SK-N-SH (cell line): ENCODE data around the gene HDLBP. TPM values are rescaled to one million over a fixed set of nuclear protein-coding genes. Genes with fewer than 3 reads are reported as not detected.

ENCODE experiments used
- CTCF ChIA-PET: fragments of 300-600, 350-600 bp; formaldehyde crosslinking; extraction: SDS; loops from one replicate; lab custom pipeline; 2021; lab: Yijun Ruan, JAX
- POLR2A ChIA-PET: fragments of 350-600 bp; sonication (Branson Sonifier 250); formaldehyde crosslinking; extraction: SDS; loops from one replicate; lab custom pipeline; 2020; ENCODE audit warnings: antibody characterized with exemption, inconsistent platforms; lab: Yijun Ruan, JAX
- DNase-seq: peaks from one replicate; pipeline ENCODE4 v3.0.0; 2012
- H2AFZ ChIP-seq: fragments of 200-600 bp; sonication (generic); 2 replicates; pipeline ENCODE4 v1.8.1; 2016; ENCODE audit warnings: antibody characterized with exemption, mild to moderate bottlenecking, low read depth
- H3F3A ChIP-seq: fragments of 200-600 bp; sonication (generic); replicated peaks from 2 replicates; pipeline ENCODE3; 2016; ENCODE audit warnings: antibody characterized with exemption, mild to moderate bottlenecking; ENCODE audit not compliant: insufficient read depth
- H3K27ac ChIP-seq, 2 experiments: fragments of 200-500 bp in 1 of 2; fragments of 200-600 bp in 1 of 2; sonication (Bioruptor generic) in 1 of 2; sonication (generic), shearing (Covaris generic) in 1 of 2; 2 replicates each; pipeline versions ENCODE4 v1.5.1 to v1.6.1; 2014 to 2016; ENCODE audit warnings: low read depth in 2 of 2, inconsistent platforms in 1 of 2, low read length in 1 of 2, mild to moderate bottlenecking in 1 of 2, mixed read lengths in 1 of 2
- H3K27me3 ChIP-seq: fragments of 200-600 bp; sonication (generic), shearing (Covaris generic); 2 replicates; pipeline ENCODE4 v1.6.1; 2016; ENCODE audit warnings: mixed run types; ENCODE audit not compliant: insufficient read depth
- H3K36me3 ChIP-seq, 2 experiments: fragments of 200-500 bp in 1 of 2; fragments of 200-600 bp in 1 of 2; sonication (Bioruptor generic) in 1 of 2; sonication (generic) in 1 of 2; replicated peaks in 1 of 2; 2 replicates each; pipeline versions ENCODE3 to v1.5.1; 2014 to 2016; ENCODE audit warnings: low read length in 1 of 2, mild to moderate bottlenecking in 1 of 2; ENCODE audit not compliant: insufficient read depth in 2 of 2, control insufficient read depth in 1 of 2
- H3K4me1 ChIP-seq, 2 experiments: fragments of 200-500 bp in 1 of 2; fragments of 200-600 bp in 1 of 2; sonication (Bioruptor generic) in 1 of 2; sonication (generic), shearing (Covaris generic) in 1 of 2; 2 replicates each; pipeline versions ENCODE4 v1.5.1 to v1.6.1; 2014 to 2016; ENCODE audit warnings: low read depth in 1 of 2, low read length in 1 of 2, mixed run types in 1 of 2; ENCODE audit not compliant: insufficient read depth in 2 of 2, control insufficient read depth in 1 of 2
- H3K4me2 ChIP-seq: fragments of 200-600 bp; sonication (generic), shearing (Covaris generic); 2 replicates; pipeline ENCODE4 v1.6.1; 2017; ENCODE audit warnings: mixed run types
- H3K4me3 ChIP-seq, 2 experiments: fragments of 200-500 bp in 1 of 2; fragments of 200-600 bp in 1 of 2; sonication (Bioruptor generic) in 1 of 2; sonication (generic), shearing (Covaris generic) in 1 of 2; 2 replicates each; pipeline versions ENCODE4 v1.5.1 to v1.8.1; 2014 to 2016; ENCODE audit warnings: low read depth in 2 of 2, inconsistent platforms in 1 of 2, low read length in 1 of 2, mild to moderate bottlenecking in 1 of 2, mixed read lengths in 1 of 2, moderate library complexity in 1 of 2
- H3K79me2 ChIP-seq: fragments of 200-600 bp; sonication (generic); 2 replicates; pipeline ENCODE4 v1.8.1; 2017; ENCODE audit warnings: mild to moderate bottlenecking; ENCODE audit not compliant: insufficient read depth
- H3K9ac ChIP-seq: fragments of 200-600 bp; sonication (generic); 2 replicates; pipeline ENCODE4 v1.6.1; 2017; ENCODE audit warnings: mixed run types
- H3K9me2 ChIP-seq: fragments of 200-600 bp; sonication (generic); 2 replicates; pipeline ENCODE4 v1.6.1; 2017; ENCODE audit warnings: mixed run types
- H3K9me3 ChIP-seq: fragments of 200-600 bp; sonication (generic); 2 replicates; pipeline ENCODE4 v1.6.1; 2017; ENCODE audit warnings: mixed run types, mild to moderate bottlenecking, moderate library complexity
- H4K20me1 ChIP-seq: fragments of 200-600 bp; sonication (generic); 2 replicates; pipeline ENCODE4 v1.6.1; 2017; ENCODE audit warnings: mild to moderate bottlenecking, mixed run types; ENCODE audit not compliant: insufficient read depth
- ELF1 ChIP-seq: IDR thresholded peaks from 2 replicates; pipeline ENCODE4 v1.4.0; 2012
- EZH2phosphoT487 ChIP-seq: fragments of 200-600 bp; sonication (generic); IDR thresholded peaks from 2 replicates; pipeline ENCODE4 v1.6.1; 2017; ENCODE audit warnings: low read depth, mixed run types, mild to moderate bottlenecking, antibody characterized with exemption, moderate library complexity, borderline replicate concordance
- FOXM1 ChIP-seq: IDR thresholded peaks from 2 replicates; pipeline ENCODE4 v1.4.0; 2012; ENCODE audit warnings: low read depth, mild to moderate bottlenecking
- GABPA ChIP-seq: IDR thresholded peaks from 2 replicates; pipeline ENCODE4 v1.4.0; 2012; ENCODE audit warnings: low read depth, mild to moderate bottlenecking
- JUND ChIP-seq: IDR thresholded peaks from 2 replicates; pipeline ENCODE4 v1.4.0; 2012
- MEF2A ChIP-seq: IDR thresholded peaks from 2 replicates; pipeline ENCODE4 v1.4.0; 2012; ENCODE audit warnings: low read depth, borderline replicate concordance
- NRF1 ChIP-seq: IDR thresholded peaks from 2 replicates; pipeline ENCODE4 v1.6.1; 2012; ENCODE audit warnings: low read depth, mild to moderate bottlenecking, low read length
- POLR2AphosphoS5 ChIP-seq: IDR thresholded peaks from 2 replicates; pipeline ENCODE4 v1.6.1; 2012; ENCODE audit warnings: low read depth, low read length
- RCOR1 ChIP-seq: fragments of 150-350 bp; IDR thresholded peaks from 2 replicates; pipeline ENCODE4 v1.6.1; 2017; ENCODE audit warnings: antibody characterized with exemption, low read length
- REST ChIP-seq: IDR thresholded peaks from 2 replicates; pipeline ENCODE4 v1.6.1; 2012; ENCODE audit warnings: mild to moderate bottlenecking, low read depth, low read length, moderate library complexity
- RFX5 ChIP-seq: IDR thresholded peaks from 2 replicates; pipeline ENCODE4 v1.6.1; 2012; ENCODE audit warnings: mild to moderate bottlenecking, improper control_type of control experiment, low read length
- RXRA ChIP-seq: IDR thresholded peaks from 2 replicates; pipeline ENCODE4 v1.4.0; 2012; ENCODE audit warnings: low read depth, mild to moderate bottlenecking, borderline replicate concordance
- SMC3 ChIP-seq: IDR thresholded peaks from 2 replicates; pipeline ENCODE4 v1.6.1; 2012; ENCODE audit warnings: low read depth, low read length, improper control_type of control experiment
- TCF12 ChIP-seq: IDR thresholded peaks from 2 replicates; pipeline ENCODE4 v1.4.0; 2012
- YY1 ChIP-seq: IDR thresholded peaks from 2 replicates; pipeline ENCODE4 v1.4.0; 2012; ENCODE audit warnings: low read depth, mild to moderate bottlenecking
- WGBS: methylation state at CpG from one replicate; pipeline ENCODE4 v1.1.6; 2017; ENCODE audit warnings: low lambda C conversion rate; 5-methylcytosine and 5-hydroxymethylcytosine counted together
- polyA plus RNA-seq, 3 experiments: library from polyadenylated mRNA; depleted of rRNA; stranded (reverse); fragments of >200 nt; gene quantifications; 2 replicates each; pipeline ENCODE4 v1.2.3, GENCODE V29; 2012
- TF ChIP-seq, protein P1 (sequence below): fragments of 200-600 bp; sonication (generic); IDR thresholded peaks from 2 replicates; pipeline ENCODE4 v1.6.1; 2017; ENCODE audit warnings: antibody characterized with exemption, mild to moderate bottlenecking, moderate library complexity

Gene HDLBP
- polyA plus RNA-seq, 1 of the 3 experiments (the other 2 are of a cell fraction), result 263 TPM

DNA sequence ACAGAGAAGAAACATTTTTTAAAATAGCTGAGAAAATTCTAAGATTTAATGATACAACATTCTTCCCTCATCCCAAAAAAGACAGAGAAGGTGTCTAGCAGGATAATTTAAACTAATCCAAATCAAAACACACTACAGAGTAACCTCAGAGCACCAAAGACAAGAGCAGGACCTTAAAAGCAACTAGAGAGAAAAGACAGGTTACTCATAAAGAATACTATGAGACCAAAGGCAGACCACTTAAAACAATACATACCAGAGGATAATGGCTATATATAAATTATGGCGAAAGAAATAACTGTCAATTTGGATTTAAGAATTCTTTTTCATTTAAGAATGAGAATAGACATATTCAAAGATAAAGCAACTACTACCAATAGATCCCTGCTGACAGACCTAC is 40.0 kb downstream of the HDLBP start:
- Histone ChIP-seq H3K9me3 (peaks cover 9% of the 10 kb centered on the region; the same call in 1 of the 2 replicates), H3F3A (peaks cover 12% of the 10 kb centered on the region), H2AFZ (no peak overlapping the region), H3K27me3 (no peaks in the 10 kb centered on the region), H3K4me2 (no peak overlapping the region), H3K9me2 (no peaks in the 10 kb centered on the region), H3K36me3 (peaks cover 0 to 15% of the 10 kb centered on the region in 2 experiments), H3K27ac (no peak overlapping the region), H3K79me2 (peaks cover 95% of the 10 kb centered on the region), H3K4me3 (no peak overlapping the region), H3K4me1 (peaks cover 7 to 28% of the 10 kb centered on the region in 2 experiments; a peak in 3 of 4 replicates), H3K9ac (no peak overlapping the region), H4K20me1 (peaks cover 15% of the 10 kb centered on the region)
- WGBS, result 100% methylated on average over 1 of the region's 1 CpG
- ChIA-PET POLR2A (no interaction called here), CTCF (interaction anchor here (1.8 kb wide), 1 partner anchor 27 kb away, joined by 7 read pairs; no protein-coding TSS in a partner anchor)
- no peak for DNase-seq
- TF ChIP-seq POLR2AphosphoS5, result no peak
- no peak for TF ChIP-seq GABPA
- no peak for TF ChIP-seq NRF1
- TF ChIP-seq ELF1, result no peak
- no peak for TF ChIP-seq FOXM1
- TF ChIP-seq JUND, result no peak
- TF ChIP-seq RXRA, result no peak
- no peak for TF ChIP-seq EZH2phosphoT487
- TF ChIP-seq RFX5, result no peak
- TF ChIP-seq SMC3, result no peak
- no peak for TF ChIP-seq TCF12
- TF ChIP-seq YY1, result no peak
- no peak for TF ChIP-seq RCOR1

GRCh38 chr2:241274127-241274526 is 41.3 kb downstream of the HDLBP start:
- 88% methylated on average over 5 of the region's 5 CpGs for WGBS
- CTCF ChIA-PET, result interaction anchor here (1.1 to 1.8 kb wide), 2 partner anchors 19 to 28 kb away, joined by 3 to 7 read pairs; no protein-coding TSS in a partner anchor
- Histone ChIP-seq H2AFZ (no peak overlapping the region), H3K9ac (no peak overlapping the region), H3K4me2 (no peak overlapping the region), H3K9me3 (peaks cover 9% of the 10 kb centered on the region; the same call in 1 of the 2 replicates), H4K20me1 (peaks cover 29% of the 10 kb centered on the region), H3K9me2 (no peaks in the 10 kb centered on the region), H3F3A (peaks cover 12% of the 10 kb centered on the region), H3K4me3 (no peak overlapping the region), H3K36me3 (peaks cover 0 to 15% of the 10 kb centered on the region in 2 experiments), H3K4me1 (peaks cover 17 to 30% of the 10 kb centered on the region in 2 experiments; a peak in 3 of 4 replicates), H3K79me2 (peaks cover 96% of the 10 kb centered on the region), H3K27me3 (no peaks in the 10 kb centered on the region), H3K27ac (no peak overlapping the region)
- TF ChIP-seq EZH2phosphoT487 (no peak), MEF2A (no peak), POLR2AphosphoS5 (no peak), REST (no peak), YY1 (no peak)
- TF ChIP-seq, protein P1, sequence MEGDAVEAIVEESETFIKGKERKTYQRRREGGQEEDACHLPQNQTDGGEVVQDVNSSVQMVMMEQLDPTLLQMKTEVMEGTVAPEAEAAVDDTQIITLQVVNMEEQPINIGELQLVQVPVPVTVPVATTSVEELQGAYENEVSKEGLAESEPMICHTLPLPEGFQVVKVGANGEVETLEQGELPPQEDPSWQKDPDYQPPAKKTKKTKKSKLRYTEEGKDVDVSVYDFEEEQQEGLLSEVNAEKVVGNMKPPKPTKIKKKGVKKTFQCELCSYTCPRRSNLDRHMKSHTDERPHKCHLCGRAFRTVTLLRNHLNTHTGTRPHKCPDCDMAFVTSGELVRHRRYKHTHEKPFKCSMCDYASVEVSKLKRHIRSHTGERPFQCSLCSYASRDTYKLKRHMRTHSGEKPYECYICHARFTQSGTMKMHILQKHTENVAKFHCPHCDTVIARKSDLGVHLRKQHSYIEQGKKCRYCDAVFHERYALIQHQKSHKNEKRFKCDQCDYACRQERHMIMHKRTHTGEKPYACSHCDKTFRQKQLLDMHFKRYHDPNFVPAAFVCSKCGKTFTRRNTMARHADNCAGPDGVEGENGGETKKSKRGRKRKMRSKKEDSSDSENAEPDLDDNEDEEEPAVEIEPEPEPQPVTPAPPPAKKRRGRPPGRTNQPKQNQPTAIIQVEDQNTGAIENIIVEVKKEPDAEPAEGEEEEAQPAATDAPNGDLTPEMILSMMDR, result no peak
- POLR2A ChIA-PET, result no interaction called here
- no peak for DNase-seq
